Stomach (tissue), 9 donors: ENCODE measurements around the gene FRAS1. TPM values are rescaled to one million over a fixed set of nuclear protein-coding genes. Genes with fewer than 3 reads are reported as not detected.

Experiments used
- DNase-seq, 2 donors: peaks; one replicate each; pipeline versions ENCODE4 v3.0.0 to v3.0.0-alpha.2; 2013 to 2019
- H3K27ac ChIP-seq, 5 donors: fragments of 200-600 bp in 4 of 5; sonication (generic) in 4 of 5; one replicate each; pipeline ENCODE4 v1.5.1; 2013 to 2019; ENCODE audit warnings: mild to moderate bottlenecking in 1 of 5, moderate library complexity in 1 of 5
- H3K27me3 ChIP-seq, 3 donors: fragments of 200-600 bp; sonication (generic); one replicate each; pipeline ENCODE4 v1.5.1; 2017 to 2019; ENCODE audit warnings: mixed run types in 1 of 3
- H3K36me3 ChIP-seq, 4 donors: fragments of 200-600 bp; sonication (generic); 1 replicate in 3 of 4; 2 replicates in 1 of 4; pipeline ENCODE4 v1.5.1; 2016 to 2019
- H3K4me1 ChIP-seq, 4 donors: fragments of 200-600 bp; sonication (generic); one replicate each; pipeline ENCODE4 v1.5.1; 2016 to 2019
- H3K4me3 ChIP-seq, 4 donors: fragments of 200-600 bp; sonication (generic) in 3 of 4; one replicate each; pipeline ENCODE4 v1.5.1; 2016 to 2019; ENCODE audit warnings: mild to moderate bottlenecking in 1 of 4
- H3K9me3 ChIP-seq, 4 donors: fragments of 200-600 bp; sonication (generic); one replicate each; pipeline ENCODE4 v1.5.1; 2016 to 2019
- CTCF ChIP-seq, 7 experiments: fragments of 450-650 bp in 4 of 7; fragments of 200-600 bp in 3 of 7; sonication (generic) in 3 of 7; IDR thresholded peaks; one replicate each; pipeline ENCODE4 v1.5.1; 2016 to 2019; ENCODE audit warnings: antibody characterized with exemption in 7 of 7, control low read depth in 2 of 7, mild to moderate bottlenecking in 1 of 7
- EP300 ChIP-seq: sonication (generic); formaldehyde crosslinking; IDR thresholded peaks from one replicate; pipeline ENCODE4 v1.6.1; 2017; ENCODE audit warnings: antibody characterized with exemption
- POLR2A ChIP-seq, 4 donors: fragments of 450-650 bp; IDR thresholded peaks; one replicate each; pipeline ENCODE4 v1.6.1; 2016; ENCODE audit warnings: antibody characterized with exemption in 4 of 4, control low read depth in 2 of 4, mild to moderate bottlenecking in 1 of 4, moderate library complexity in 1 of 4
- POLR2AphosphoS5 ChIP-seq, 3 donors: sonication (generic); formaldehyde crosslinking; IDR thresholded peaks; one replicate each; pipeline ENCODE4 v1.6.1; 2016; ENCODE audit warnings: antibody characterized with exemption in 3 of 3
- WGBS, 5 donors: extraction: QIAGEN DNeasy Blood & Tissue Kit in 3 of 5; methylation state at CpG; one replicate each; pipeline versions ENCODE4 v1.1.5 to v1.1.7; 2013 to 2018; 5-methylcytosine and 5-hydroxymethylcytosine counted together
- intact Hi-C: fragments of 100-400 bp; cut with DNase I; formaldehyde crosslinking; loops from one replicate; pipeline ENCODE4 v1.15.1; 2023; ENCODE audit warnings: low total_unique reads
- polyA plus RNA-seq, 3 donors: library from polyadenylated mRNA; stranded (reverse); fragments of 200-250 nt; gene quantifications; one replicate each; pipeline ENCODE4 v1.2.3, GENCODE V29; 2013
- total RNA-seq, 5 donors: library from RNA; depleted of rRNA; stranded (reverse); fragments of >200 nt; gene quantifications; one replicate each; pipeline versions ENCODE4 v1.1.0 to v1.2.3, GENCODE V29; 2014 to 2016
- donor health status: healthy with polysubstance abuse.
- donor health status: Bipolar disorder and iron deficiency.
- donor health status: healthy.

Gene FRAS1
- total and polyA plus RNA-seq, 8 donors, result under 0.01 to 12.7 (median 2.0) TPM

- 65 to 78% (median 66%) methylated on average over 4 of the region's 4 CpGs for WGBS, 5 donors
- intact Hi-C loops, result no loop called here
- TF ChIP-seq POLR2AphosphoS5 (IDR thresholded peaks at IDR 0.05), result no peak
- no peak for TF ChIP-seq CTCF (IDR thresholded peaks at IDR 0.05)
- no peak for TF ChIP-seq POLR2A (IDR thresholded peaks at IDR 0.05)
- TF ChIP-seq EP300, result no peak
- Histone ChIP-seq H3K27ac (no peak overlapping the region), H3K4me3 (no peak overlapping the region), H3K9me3 (no peaks in the 10 kb centered on the region), H3K36me3 (no peaks in the 10 kb centered on the region), H3K27me3 (no peaks in the 10 kb centered on the region), H3K4me1 (no peaks in the 10 kb centered on the region)
- DNase-seq, result no peak
Measured at GRCh38 chr4:78237360-78237759, 180.2 kb downstream of the FRAS1 start.

GRCh38 chr4:78242071-78242470 lies 184.9 kb downstream of the FRAS1 start:
- Histone ChIP-seq H3K4me1 (no peaks in the 10 kb centered on the region), H3K9me3 (no peaks in the 10 kb centered on the region), H3K4me3 (no peak overlapping the region), H3K27ac (no peak overlapping the region), H3K36me3 (no peaks in the 10 kb centered on the region), H3K27me3 (no peaks in the 10 kb centered on the region)
- intact Hi-C loops, result no loop called here
- TF ChIP-seq POLR2AphosphoS5 (IDR thresholded peaks at IDR 0.05) (no peak), CTCF (IDR thresholded peaks at IDR 0.05) (no peak), POLR2A (IDR thresholded peaks at IDR 0.05) (no peak), EP300 (no peak)
- DNase-seq, result no peak

GRCh38 chr4:78244705-78245485 lies 187.8 kb downstream of the FRAS1 start:
- Histone ChIP-seq H3K4me1 (no peaks in the 10 kb centered on the region), H3K9me3 (no peaks in the 10 kb centered on the region), H3K27ac (no peak overlapping the region), H3K36me3 (no peaks in the 10 kb centered on the region), H3K27me3 (no peaks in the 10 kb centered on the region), H3K4me3 (no peak overlapping the region)
- intact Hi-C loops, result no loop called here
- TF ChIP-seq POLR2A (IDR thresholded peaks at IDR 0.05), result no peak
- TF ChIP-seq POLR2AphosphoS5 (IDR thresholded peaks at IDR 0.05), result no peak
- TF ChIP-seq CTCF (IDR thresholded peaks at IDR 0.05), result no peak
- no peak for TF ChIP-seq EP300
- no peak for DNase-seq
- WGBS, 5 donors, result 68 to 76% (median 73%) methylated on average over 3 of the region's 3 CpGs

GRCh38 chr4:78247536-78248285 lies 190.6 kb downstream of the FRAS1 start:
- WGBS, 5 donors, result 82 to 93% (median 89%) methylated on average over 8 of the region's 8 CpGs
- Histone ChIP-seq H3K4me1 (no peaks in the 10 kb centered on the region), H3K27ac (no peak overlapping the region), H3K4me3 (no peak overlapping the region), H3K27me3 (no peaks in the 10 kb centered on the region), H3K9me3 (peaks cover 5 to 6% (median 5%) of the 10 kb centered on the region in 4 donors), H3K36me3 (no peaks in the 10 kb centered on the region)
- TF ChIP-seq CTCF (IDR thresholded peaks at IDR 0.05) (no peak), EP300 (no peak), POLR2AphosphoS5 (IDR thresholded peaks at IDR 0.05) (no peak), POLR2A (IDR thresholded peaks at IDR 0.05) (no peak)
- DNase-seq, result no peak
- intact Hi-C loops, result no loop called here
